ENCODE measurements around the gene SLC22A7.

The SLC22A7 gene

GRCh38 chr6:43286980-43287716 is 10.9 kb upstream of the SLC22A7 start:
- no peak for TF ChIP-seq TAF1 (IDR thresholded peaks at IDR 0.05; ENCODE audit: borderline replicate concordance, low read depth, low read length)
- TF ChIP-seq POLR2AphosphoS5 (IDR thresholded peaks at IDR 0.05; ENCODE audit: low read depth, low read length), result no peak
- no peak for TF ChIP-seq POLR2A (IDR thresholded peaks at IDR 0.05; ENCODE audit: low read depth, low read length)
- no peak for DNase-seq (ENCODE audit: insufficient read length)
- no peak for FAIRE-seq

DNA sequence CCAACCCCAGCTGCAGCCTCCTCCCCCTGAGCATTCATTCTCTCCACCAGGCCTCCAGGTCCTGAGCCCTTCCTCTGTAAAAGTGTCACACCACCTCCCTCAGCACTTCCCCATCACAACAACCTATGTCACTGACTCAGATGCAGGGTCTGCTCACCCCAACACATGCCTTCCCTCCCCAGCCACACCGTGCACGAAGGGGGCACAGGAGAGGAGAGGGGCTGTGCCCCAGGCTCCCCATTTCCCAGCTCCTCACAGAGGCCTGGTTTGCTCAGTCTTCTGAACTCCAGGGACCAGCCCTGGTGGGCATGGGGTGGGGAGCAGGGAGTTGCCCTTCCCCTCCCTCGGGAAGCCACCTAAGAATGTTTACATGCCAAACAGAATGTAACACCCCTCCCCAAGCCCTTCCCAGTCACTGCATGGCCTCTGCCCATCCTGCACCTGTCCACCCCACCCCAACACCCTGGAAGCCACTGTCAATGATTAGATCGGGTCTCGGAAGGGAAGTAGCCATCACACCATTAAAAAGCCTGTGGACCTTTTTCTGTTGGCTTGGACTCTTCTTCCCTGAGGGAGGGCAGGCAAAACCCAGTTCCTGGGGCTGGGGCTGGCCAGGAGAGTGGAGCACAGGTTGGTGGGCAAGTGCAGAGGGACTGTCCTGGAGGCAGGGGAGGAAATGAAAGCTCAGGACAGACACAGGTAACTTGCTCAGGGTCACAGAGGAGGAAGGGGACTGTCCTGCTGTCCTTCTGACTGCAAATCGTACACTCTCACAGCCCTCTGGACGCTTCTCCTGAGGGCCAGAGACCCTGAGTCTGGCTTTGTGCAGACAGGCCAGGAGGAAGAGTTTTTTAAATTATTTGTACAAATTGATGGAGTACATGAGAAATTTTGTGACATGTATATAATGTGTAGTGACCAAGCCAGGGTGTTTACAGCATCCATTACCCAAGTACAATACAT is 10.1 kb upstream of the SLC22A7 start:
- FAIRE-seq (no peak), DNase-seq (ENCODE audit: insufficient read length) (no peak)
- TF ChIP-seq POLR2AphosphoS5 (IDR thresholded peaks at IDR 0.05; ENCODE audit: low read depth, low read length), result no peak
- no peak for TF ChIP-seq POLR2A (IDR thresholded peaks at IDR 0.05; ENCODE audit: low read depth, low read length)
- TF ChIP-seq TAF1 (IDR thresholded peaks at IDR 0.05; ENCODE audit: borderline replicate concordance, low read depth, low read length), result no peak

DNA sequence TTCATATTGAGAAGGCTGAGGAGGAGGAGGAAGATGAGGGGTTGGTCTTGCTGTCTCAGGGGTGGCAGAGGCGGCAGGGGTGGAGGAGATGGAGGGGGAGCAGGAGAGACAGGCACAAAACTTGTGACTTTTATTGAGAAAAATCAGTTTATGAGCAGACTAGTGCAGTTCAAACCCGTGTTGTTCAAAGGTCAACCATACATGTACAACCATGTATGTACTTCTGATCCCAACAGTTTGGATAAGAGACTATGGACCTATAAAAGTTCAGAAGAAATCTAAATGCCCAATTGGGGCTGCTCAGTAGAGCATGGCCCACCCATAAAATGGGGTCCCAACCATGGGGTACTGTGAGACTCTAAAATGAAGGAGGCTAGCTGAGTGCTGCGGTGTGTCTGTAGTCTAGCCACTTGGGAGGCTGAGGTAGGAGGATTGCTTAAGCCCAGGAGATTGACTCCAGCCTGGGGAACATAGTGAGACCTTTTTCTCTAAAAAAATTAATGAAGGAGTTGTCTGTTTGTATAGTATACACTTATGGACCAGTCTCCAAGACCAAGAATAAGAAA is 7.6 kb upstream of the SLC22A7 start:
- no peak for FAIRE-seq
- DNase-seq (ENCODE audit: insufficient read length), result no peak
- no peak for TF ChIP-seq POLR2AphosphoS5 (IDR thresholded peaks at IDR 0.05; ENCODE audit: low read depth, low read length)
- no peak for TF ChIP-seq POLR2A (IDR thresholded peaks at IDR 0.05; ENCODE audit: low read depth, low read length)
- no peak for TF ChIP-seq TAF1 (IDR thresholded peaks at IDR 0.05; ENCODE audit: borderline replicate concordance, low read depth, low read length)

- no peak for FAIRE-seq
- no peak for DNase-seq (ENCODE audit: insufficient read length)
- TF ChIP-seq TAF1 (IDR thresholded peaks at IDR 0.05; ENCODE audit: borderline replicate concordance, low read depth, low read length), result no peak
- no peak for TF ChIP-seq POLR2AphosphoS5 (IDR thresholded peaks at IDR 0.05; ENCODE audit: low read depth, low read length)
- TF ChIP-seq POLR2A (IDR thresholded peaks at IDR 0.05; ENCODE audit: low read depth, low read length), result no peak
Observed at GRCh38 chr6:43290905-43291355, 7.1 kb upstream of the SLC22A7 start.

GRCh38 chr6:43291708-43292107 is 6.4 kb upstream of the SLC22A7 start:
- FAIRE-seq, result no peak

DNA sequence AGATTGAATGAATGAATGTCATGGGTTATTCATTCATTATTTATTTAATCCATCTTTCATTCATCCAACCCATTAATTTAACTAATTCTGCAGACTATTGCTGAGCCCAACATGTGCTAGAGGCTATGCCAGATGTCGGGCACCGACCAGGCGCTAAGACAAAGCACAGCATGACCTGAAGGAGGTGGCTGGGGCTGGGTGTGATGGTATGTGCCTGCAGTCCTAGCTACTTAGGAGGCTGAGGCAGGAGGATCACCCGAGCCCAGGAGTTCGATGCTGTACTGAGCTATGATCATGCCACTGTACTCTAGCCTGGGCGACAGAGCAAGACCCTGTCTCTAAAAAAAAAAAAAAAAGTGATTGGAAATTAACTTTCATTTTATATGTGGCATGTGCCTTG is 5.7 kb upstream of the SLC22A7 start:
- TF ChIP-seq POLR2A (IDR thresholded peaks at IDR 0.05; ENCODE audit: low read depth, low read length) (no peak), TAF1 (IDR thresholded peaks at IDR 0.05; ENCODE audit: borderline replicate concordance, low read depth, low read length) (no peak), POLR2AphosphoS5 (IDR thresholded peaks at IDR 0.05; ENCODE audit: low read depth, low read length) (no peak)
- FAIRE-seq, result no peak
- no peak for DNase-seq (ENCODE audit: insufficient read length)

More at GRCh38 chr6:43291708-43292107, 6.4 kb upstream of the SLC22A7 start:
- no peak for DNase-seq (ENCODE audit: insufficient read length)
- no peak for TF ChIP-seq POLR2A (IDR thresholded peaks at IDR 0.05; ENCODE audit: low read depth, low read length)
- TF ChIP-seq TAF1 (IDR thresholded peaks at IDR 0.05; ENCODE audit: borderline replicate concordance, low read depth, low read length), result no peak
- no peak for TF ChIP-seq POLR2AphosphoS5 (IDR thresholded peaks at IDR 0.05; ENCODE audit: low read depth, low read length)

DNA sequence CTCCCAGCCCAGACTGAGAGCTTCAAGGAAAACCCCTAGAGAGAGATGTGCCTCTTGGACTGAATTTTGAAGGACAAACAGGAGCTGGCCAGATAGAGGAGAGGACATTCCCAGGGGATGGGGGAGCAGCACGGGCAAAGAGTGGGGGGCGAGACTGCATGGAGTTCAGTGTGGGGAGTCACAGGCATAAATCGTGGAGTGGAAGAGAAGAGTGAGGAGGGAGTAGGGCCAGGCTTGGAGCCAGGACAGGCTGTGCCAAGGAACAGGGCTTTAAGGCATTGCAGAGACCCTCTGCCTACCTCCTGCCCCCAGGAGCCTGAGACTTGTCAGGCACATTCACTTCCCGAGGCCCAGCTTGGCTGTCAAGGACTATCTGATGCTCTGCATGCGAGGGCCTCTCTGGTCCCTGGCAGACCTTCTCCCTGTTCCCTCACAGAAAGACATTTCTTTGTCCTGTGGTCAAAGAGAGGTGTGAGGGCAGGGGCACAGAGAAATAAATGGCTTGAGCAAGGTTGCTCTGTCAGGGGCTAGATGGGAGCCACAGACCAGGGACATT is 5.2 kb upstream of the SLC22A7 start:
- FAIRE-seq, result no peak
- no peak for DNase-seq (ENCODE audit: insufficient read length)
- no peak for TF ChIP-seq POLR2AphosphoS5 (IDR thresholded peaks at IDR 0.05; ENCODE audit: low read depth, low read length)
- TF ChIP-seq TAF1 (IDR thresholded peaks at IDR 0.05; ENCODE audit: borderline replicate concordance, low read depth, low read length), result no peak
- no peak for TF ChIP-seq POLR2A (IDR thresholded peaks at IDR 0.05; ENCODE audit: low read depth, low read length)

- TF ChIP-seq TAF1 (IDR thresholded peaks at IDR 0.05; ENCODE audit: borderline replicate concordance, low read depth, low read length) (no peak), POLR2AphosphoS5 (IDR thresholded peaks at IDR 0.05; ENCODE audit: low read depth, low read length) (no peak), POLR2A (IDR thresholded peaks at IDR 0.05; ENCODE audit: low read depth, low read length) (no peak)
- FAIRE-seq (no peak), DNase-seq (ENCODE audit: insufficient read length) (no peak)
Observed at GRCh38 chr6:43293698-43294097, 4.4 kb upstream of the SLC22A7 start.

DNA sequence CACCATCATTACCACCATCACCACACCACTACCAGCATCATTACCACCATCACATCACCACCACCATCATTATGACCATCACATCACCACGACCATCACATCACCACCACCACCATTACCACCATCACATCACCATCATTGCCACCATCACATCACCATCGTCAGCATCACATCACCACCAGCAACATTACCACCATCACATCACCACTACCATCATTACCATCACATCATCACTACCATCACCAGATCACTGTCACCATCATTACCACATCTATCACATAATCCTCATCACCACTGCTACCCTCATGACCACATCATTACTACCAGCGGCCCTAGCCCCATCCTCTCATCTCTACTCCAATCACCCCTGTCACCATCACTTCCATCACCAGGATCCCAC is 3.5 kb upstream of the SLC22A7 start:
- DNase-seq (ENCODE audit: insufficient read length), result no peak
- no peak for TF ChIP-seq POLR2AphosphoS5 (IDR thresholded peaks at IDR 0.05; ENCODE audit: low read depth, low read length)
- no peak for TF ChIP-seq TAF1 (IDR thresholded peaks at IDR 0.05; ENCODE audit: borderline replicate concordance, low read depth, low read length)
- no peak for TF ChIP-seq POLR2A (IDR thresholded peaks at IDR 0.05; ENCODE audit: low read depth, low read length)
- FAIRE-seq, result no peak

- no peak for TF ChIP-seq POLR2A (IDR thresholded peaks at IDR 0.05; ENCODE audit: low read depth, low read length)
- no peak for TF ChIP-seq POLR2AphosphoS5 (IDR thresholded peaks at IDR 0.05; ENCODE audit: low read depth, low read length)
- TF ChIP-seq TAF1 (IDR thresholded peaks at IDR 0.05; ENCODE audit: borderline replicate concordance, low read depth, low read length), result no peak
- DNase-seq (ENCODE audit: insufficient read length) (no peak), FAIRE-seq (no peak)
Observed at GRCh38 chr6:43295456-43295855, 2.6 kb upstream of the SLC22A7 start.
